ENCODE data around the gene TMEM270.
A peak's percentile ranks its signal among the peaks of the same experiment; 100 is the strongest.
"Not testable (repeated sequence)": the region's sequence is repeated elsewhere in the genome, so short reads cannot be mapped to it uniquely, and the experiment has no call there.

Gene TMEM270, protein sequence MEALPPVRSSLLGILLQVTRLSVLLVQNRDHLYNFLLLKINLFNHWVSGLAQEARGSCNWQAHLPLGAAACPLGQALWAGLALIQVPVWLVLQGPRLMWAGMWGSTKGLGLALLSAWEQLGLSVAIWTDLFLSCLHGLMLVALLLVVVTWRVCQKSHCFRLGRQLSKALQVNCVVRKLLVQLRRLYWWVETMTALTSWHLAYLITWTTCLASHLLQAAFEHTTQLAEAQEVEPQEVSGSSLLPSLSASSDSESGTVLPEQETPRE

DNA sequence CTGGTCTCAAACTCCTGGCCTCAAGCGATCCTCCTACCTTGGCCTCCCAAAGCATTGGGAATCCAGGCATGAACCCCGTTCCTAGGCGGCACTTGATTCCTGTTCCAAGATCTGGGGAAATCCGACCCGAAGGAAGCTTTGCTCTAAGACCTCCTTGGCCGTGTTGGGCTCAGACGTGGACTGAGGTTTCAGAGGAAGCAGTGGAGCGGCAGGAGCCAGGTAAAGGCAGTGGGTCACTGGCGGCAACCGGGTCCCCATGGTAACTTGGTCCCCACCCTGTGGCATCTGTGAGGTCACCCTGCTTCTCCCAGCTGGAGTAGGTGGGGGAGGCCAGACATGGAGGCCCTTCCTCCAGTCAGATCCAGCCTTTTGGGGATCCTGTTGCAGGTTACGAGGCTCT lies at the start of gene TMEM270:
Gene TMEM270 (plus strand): TSS at position 301 of the 400 bp plus-strand sequence. CDS start 36 bp downstream, at position 337.
- TF ChIP-seq, protein P1, sequence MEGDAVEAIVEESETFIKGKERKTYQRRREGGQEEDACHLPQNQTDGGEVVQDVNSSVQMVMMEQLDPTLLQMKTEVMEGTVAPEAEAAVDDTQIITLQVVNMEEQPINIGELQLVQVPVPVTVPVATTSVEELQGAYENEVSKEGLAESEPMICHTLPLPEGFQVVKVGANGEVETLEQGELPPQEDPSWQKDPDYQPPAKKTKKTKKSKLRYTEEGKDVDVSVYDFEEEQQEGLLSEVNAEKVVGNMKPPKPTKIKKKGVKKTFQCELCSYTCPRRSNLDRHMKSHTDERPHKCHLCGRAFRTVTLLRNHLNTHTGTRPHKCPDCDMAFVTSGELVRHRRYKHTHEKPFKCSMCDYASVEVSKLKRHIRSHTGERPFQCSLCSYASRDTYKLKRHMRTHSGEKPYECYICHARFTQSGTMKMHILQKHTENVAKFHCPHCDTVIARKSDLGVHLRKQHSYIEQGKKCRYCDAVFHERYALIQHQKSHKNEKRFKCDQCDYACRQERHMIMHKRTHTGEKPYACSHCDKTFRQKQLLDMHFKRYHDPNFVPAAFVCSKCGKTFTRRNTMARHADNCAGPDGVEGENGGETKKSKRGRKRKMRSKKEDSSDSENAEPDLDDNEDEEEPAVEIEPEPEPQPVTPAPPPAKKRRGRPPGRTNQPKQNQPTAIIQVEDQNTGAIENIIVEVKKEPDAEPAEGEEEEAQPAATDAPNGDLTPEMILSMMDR (IDR thresholded peaks at IDR 0.05) = no peak
- Histone ChIP-seq H3K27ac (no peak within 1 kb of the TSS), H3K4me3 (no peak within 1 kb of the TSS)
- no peak for DNase-seq (ENCODE audit: low spot score)

DNA sequence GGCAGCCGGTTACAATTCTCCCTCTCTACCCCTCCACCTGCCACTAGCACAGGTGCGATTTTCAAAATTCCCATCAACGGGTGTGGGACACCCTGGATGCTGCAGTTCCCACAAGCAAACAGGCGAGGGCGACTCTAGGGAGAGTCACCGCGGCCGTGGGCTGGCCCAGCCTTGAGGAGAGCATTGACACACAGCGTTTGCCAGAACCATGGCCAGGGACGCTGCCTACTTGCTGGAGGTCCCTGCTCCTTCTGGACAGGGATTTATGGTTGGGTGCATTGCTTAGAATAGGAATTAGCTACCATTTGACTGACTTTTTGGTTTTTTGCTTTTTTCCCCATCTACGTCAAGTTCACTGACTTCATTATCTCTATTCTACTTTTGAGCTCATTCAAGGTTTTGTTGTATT lies 49.2 kb upstream of the TMEM270 start:
- Histone ChIP-seq H3K27ac (no peak overlapping the region), H3K4me3 (no peak overlapping the region)
- TF ChIP-seq, protein P1 (IDR thresholded peaks at IDR 0.05) = peak; percentile 58
- DNase-seq (ENCODE audit: low spot score) = no peak

DNA sequence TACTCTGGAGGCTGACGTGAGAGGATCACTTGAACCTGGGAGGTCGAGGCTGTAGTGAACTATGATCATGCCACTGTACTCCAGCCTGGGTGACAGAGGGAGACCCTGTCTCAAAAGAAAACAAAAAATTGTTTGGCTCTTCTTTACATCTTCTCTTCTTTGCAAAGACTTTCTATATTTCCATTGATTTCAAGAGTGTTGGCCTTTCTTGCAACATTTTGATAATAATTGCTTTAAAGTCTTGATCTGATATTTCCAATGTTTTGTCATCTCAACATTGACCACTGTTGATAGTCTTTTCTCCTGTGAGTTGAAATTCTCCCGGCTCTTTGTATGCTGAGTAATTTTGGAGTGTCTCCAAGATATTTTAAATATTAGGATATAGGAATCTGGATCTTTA lies 48.0 kb upstream of the TMEM270 start:
- TF ChIP-seq, protein P1 (IDR thresholded peaks at IDR 0.05) = no peak
- Histone ChIP-seq H3K4me3 (no peak overlapping the region), H3K27ac (no peak overlapping the region)
- no peak for DNase-seq (ENCODE audit: low spot score)

DNA sequence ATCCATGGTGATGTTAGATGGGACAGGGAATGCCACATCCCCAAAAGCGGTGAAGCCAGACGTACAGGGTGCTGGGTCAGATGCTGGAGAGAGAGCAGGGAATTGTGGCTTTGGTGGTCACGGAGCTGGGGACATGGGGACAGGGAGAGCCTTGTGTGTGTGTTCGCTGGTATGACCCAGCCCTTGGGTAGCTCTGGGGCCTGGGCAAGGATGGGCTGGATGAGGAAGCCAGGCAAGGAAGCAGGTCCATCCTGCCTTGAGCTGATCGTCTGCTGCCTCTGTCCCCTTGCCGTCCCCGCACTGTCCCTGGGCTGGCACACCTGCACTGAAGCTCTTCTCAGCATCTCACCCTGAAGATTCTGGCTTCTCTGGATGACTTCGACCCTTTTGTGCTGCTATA lies 45.5 kb upstream of the TMEM270 start:
- H3K4me3 ChIP-seq = no peak overlapping the region
- DNase-seq (ENCODE audit: low spot score) = no peak
- TF ChIP-seq, protein P1 (IDR thresholded peaks at IDR 0.05) = no peak
- no peak overlapping the region for H3K27ac ChIP-seq

DNA sequence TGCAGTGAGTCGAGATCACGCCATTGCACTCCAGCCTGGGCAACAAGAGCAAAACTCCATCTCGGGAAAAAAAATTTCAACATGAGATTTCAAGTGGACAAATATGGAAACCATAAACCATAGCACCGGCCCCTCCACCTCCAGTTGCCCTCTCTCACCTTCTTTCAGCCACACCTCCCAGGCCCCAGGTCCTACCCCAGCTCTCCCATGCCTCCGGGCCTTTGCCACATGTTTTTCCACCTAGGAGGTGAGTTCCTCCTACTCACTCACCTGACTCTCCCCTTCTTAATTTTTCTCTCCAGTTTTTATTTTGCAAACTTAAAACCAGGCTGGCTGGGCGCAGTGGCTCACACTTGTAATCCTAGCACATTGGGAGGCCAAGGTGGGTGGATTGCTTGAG lies 43.8 kb upstream of the TMEM270 start:
- TF ChIP-seq, protein P1 (IDR thresholded peaks at IDR 0.05) = no peak
- Histone ChIP-seq H3K4me3 (no peak overlapping the region), H3K27ac (no peak overlapping the region)
- no peak for DNase-seq (ENCODE audit: low spot score)

DNA sequence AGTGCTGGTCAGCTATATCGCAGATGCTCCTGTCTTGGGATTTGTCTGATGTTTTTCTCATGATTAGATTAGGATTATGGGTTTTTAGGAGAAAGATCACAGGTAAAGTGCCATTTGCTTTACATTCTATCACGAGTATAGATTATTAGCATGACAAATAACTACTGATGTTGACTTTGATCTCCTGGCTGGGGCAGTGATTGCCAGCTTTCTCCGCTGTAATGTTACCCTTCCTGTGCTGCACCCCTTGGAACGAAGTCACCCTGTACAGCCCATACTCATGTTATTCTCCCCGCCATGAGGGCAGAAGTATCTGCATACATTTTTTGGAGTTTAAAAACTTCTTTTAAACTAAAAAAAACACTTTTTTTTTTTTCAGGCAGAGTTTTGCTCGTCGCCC lies 40.9 kb upstream of the TMEM270 start:
- Histone ChIP-seq H3K27ac (no peak overlapping the region), H3K4me3 (no peak overlapping the region)
- DNase-seq (ENCODE audit: low spot score) = no peak

DNA sequence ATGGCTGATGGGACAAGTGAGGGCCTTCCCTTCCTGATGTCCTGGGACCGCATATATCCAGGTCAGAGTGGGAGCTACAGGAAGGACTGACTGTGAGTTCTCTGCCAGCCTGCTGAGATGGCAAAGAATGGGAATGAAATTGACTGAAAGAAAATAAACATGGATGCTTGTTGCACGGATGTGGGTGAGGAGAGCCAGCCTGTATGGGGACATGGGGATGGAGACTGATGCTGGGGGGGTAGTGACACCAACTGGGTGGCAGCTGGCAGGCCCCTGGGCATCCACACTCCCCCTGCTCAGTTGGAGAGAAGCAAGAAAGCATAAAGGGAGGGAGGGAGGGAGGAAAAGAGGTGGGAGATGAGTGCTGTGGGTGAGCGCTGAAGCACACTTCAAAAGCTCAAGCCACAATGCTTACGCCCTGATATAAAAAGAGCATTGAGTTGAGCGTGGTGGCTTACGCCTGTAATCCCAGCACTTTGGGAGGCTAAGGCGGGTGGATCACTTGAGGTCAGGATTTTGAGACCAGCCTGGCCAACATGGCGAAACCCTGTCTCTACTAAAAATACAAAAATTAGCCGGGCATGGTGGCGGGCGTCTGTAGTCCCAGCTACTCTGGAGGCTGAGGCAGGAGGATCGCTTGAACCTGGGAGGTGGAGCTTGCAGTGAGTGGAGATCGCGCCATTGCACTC lies 39.2 kb upstream of the TMEM270 start:
- DNase-seq (ENCODE audit: low spot score); H3K4me3 ChIP-seq; H3K27ac ChIP-seq: not testable (repeated sequence)

More for the DNA sequence above, 40.9 kb upstream of the TMEM270 start:
- TF ChIP-seq, protein P1 (IDR thresholded peaks at IDR 0.05) = no peak
